DND-41 (cell line): ENCODE data around the gene CRYGS.

ENCODE experiments used
- EZH2 ChIP-seq: IDR thresholded peaks from 3 replicates; pipeline ENCODE4 v1.6.1; 2012; ENCODE audit warnings: borderline replicate concordance, low read depth, mild to moderate bottlenecking, moderate library complexity, low read length, inconsistent platforms; ENCODE audit not compliant: severe bottlenecking
- TF ChIP-seq, protein P1 (sequence below): IDR thresholded peaks from 2 replicates; pipeline ENCODE4 v1.5.1; 2012; ENCODE audit warnings: borderline replicate concordance, low read length, moderate library complexity, mild to moderate bottlenecking; ENCODE audit not compliant: poor library complexity, severe bottlenecking; ENCODE audit errors: extremely low read depth

DNA sequence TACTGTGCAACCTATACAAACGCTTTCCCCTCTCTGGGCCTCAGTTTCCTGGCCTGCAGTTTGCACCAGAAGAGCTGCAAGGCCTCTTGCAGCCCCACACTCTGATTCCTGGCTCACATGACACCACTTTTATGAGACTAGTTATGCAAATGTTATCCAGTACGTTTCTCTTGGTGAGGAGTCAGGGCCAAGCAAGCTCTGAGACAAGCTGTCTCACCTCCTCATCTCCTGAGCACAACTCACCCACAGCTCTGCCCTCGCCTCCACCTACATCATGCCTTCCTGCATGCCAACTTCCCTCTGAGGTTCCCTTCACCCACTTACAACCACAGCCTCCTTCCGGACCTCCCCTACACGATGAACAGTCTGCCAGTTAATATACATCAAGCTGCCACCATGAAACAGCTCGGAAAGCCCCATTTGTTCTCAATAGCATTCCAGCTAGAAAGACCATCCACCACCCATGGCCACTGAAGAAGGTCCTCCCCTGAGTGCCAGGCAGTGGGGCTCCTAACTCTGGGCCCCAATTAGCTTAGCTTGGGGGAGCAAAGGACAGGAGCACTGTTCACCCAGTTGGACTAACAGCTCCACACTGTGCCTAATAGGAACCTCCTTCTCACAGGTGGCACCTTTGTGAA is 25.0 kb downstream of the CRYGS start:
- TF ChIP-seq, protein P1, sequence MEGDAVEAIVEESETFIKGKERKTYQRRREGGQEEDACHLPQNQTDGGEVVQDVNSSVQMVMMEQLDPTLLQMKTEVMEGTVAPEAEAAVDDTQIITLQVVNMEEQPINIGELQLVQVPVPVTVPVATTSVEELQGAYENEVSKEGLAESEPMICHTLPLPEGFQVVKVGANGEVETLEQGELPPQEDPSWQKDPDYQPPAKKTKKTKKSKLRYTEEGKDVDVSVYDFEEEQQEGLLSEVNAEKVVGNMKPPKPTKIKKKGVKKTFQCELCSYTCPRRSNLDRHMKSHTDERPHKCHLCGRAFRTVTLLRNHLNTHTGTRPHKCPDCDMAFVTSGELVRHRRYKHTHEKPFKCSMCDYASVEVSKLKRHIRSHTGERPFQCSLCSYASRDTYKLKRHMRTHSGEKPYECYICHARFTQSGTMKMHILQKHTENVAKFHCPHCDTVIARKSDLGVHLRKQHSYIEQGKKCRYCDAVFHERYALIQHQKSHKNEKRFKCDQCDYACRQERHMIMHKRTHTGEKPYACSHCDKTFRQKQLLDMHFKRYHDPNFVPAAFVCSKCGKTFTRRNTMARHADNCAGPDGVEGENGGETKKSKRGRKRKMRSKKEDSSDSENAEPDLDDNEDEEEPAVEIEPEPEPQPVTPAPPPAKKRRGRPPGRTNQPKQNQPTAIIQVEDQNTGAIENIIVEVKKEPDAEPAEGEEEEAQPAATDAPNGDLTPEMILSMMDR: no peak
- TF ChIP-seq EZH2: no peak
